HG02885 (cell line): ENCODE data around the gene GNMT.
A peak's percentile ranks its signal among the peaks of the same experiment; 100 is the strongest.

Experiments
- ATAC-seq: cut with Tn5 transposase; IDR thresholded peaks from one replicate; pipeline ENCODE4 v1.9.1; 2021; ENCODE audit warnings: mild to moderate bottlenecking; ENCODE audit not compliant: unreplicated experiment, poor library complexity

GNMT gene

DNA sequence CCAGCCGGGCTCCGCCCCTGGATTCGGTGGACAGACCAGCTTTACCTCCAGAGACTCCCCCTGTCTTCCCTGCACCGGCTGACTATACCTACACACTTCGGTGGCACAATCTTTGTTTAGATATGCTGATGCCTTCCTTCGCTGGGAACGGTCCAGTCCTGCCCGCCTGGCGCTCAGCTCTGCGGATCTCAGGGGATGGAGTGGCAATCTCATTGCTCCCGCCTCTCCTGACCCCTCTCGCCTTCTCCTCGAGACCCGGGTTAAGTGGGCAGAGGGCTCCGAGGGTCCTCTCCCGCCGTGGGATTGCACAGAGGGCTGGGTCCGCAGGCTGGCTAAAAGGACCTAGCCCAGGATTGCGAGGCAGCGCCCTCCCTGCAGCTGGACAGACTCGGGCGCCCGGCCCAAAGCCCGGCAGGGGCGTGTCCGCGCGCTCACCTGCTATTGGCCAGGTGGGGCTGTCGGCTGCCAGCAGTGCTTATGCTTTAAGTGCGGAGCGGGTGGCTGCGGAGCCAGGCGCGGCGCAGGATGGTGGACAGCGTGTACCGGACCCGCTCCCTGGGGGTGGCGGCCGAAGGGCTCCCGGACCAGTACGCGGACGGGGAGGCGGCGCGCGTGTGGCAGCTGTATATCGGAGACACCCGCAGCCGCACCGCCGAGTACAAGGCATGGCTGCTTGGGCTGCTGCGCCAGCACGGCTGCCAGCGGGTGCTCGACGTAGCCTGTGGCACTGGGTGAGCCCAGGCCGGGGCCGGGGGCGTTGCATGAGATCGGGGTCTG, at the start of gene GNMT:
TSS of gene GNMT (plus strand) at position 512 of the 777 bp plus-strand sequence. CDS start at position 526, 14 bp downstream.
- ATAC-seq = no peak

DNA sequence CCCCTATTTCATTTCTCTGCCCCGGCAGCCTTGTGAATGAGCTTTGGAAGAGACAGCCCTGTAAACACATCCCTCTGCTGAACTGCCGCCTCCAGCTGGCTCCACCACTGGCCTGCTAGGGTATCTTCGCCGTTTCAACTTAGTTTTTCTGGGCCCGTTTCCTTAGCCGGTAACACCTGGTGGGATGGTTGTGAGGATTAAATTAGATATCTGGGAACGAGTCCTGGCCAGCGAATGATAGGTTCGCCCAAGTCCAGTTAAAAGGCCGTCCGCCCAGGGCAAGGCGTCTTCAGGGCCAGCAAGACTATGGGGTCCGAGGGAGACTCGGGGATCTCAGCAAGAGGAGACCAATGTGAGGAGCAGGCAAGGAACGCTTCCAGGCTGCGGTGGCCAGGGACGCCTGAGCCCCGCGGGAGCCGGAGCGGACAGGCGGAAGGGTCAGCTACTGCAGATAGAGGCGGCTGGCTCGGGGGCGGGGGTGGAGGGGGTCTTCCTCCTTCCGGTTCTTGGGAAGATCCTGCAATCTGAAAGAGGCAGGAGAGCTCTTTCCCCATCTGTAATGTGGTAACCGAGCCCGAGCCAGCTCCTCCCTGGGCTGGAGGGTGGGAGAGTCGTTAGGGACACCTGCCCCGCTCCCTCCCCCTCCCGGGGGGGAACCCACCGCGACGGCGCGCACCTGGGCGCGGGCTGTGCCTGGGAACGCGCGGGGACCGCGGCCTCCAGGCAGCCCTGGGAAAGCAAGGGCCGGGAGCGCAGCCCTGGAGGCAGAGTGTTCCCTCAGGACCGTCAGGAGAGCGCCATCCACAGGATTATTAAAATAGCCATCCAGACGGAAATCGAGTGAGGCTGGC, 49.2 kb upstream of the GNMT start:
- no peak for ATAC-seq

DNA sequence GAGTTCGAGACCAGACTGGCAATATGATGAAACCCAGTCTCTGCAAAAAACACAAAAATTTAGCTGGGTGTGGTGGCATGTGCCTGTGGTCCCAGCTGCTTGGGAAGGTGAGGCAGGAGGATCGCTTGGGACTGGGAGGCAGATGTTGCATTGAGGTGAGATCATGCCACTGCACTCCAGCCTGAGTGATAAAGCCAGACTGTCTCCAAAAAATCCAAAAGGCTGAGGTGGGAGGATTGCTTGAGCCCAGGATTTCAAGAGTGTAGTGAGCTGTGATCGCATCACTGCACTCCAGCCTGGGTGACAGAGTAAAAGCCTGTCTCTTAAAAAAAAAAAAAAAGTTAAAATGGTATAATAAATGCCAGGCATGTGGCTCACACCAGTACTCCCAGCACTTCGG, 46.0 kb upstream of the GNMT start:
- ATAC-seq = no peak

- no peak for ATAC-seq
Observed at GRCh38 chr6:42915732-42916131, 44.8 kb upstream of the GNMT start, which contains the start of gene PTCRA. Gene PTCRA (plus strand): TSS chr6:42916053. CDS start chr6:42916070, 17 bp downstream.

- ATAC-seq = no peak
Observed at GRCh38 chr6:42916288-42916687, 44.3 kb upstream of the GNMT start.

DNA sequence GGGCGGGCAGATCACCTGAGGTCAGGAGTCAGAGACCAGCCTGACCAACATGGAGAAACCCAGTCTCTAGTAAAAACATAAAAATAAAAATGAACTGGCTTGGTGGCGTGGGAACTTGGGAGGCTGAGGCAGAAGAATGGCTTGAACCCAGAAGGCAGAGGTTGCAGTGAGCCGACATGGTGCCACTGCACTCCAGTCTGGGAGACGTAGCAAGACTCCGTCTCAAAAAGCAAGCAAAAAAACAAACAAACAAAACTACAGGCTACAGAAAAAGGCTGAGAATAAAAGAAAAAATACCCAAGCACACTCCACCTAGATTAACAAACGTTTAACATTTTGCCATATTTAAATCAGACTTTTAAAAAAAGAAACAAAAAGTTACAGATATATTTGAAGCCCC, 38.8 kb upstream of the GNMT start:
- ATAC-seq = no peak

GRCh38 chr6:42923666-42924065, 36.9 kb upstream of the GNMT start:
- ATAC-seq = no peak

DNA sequence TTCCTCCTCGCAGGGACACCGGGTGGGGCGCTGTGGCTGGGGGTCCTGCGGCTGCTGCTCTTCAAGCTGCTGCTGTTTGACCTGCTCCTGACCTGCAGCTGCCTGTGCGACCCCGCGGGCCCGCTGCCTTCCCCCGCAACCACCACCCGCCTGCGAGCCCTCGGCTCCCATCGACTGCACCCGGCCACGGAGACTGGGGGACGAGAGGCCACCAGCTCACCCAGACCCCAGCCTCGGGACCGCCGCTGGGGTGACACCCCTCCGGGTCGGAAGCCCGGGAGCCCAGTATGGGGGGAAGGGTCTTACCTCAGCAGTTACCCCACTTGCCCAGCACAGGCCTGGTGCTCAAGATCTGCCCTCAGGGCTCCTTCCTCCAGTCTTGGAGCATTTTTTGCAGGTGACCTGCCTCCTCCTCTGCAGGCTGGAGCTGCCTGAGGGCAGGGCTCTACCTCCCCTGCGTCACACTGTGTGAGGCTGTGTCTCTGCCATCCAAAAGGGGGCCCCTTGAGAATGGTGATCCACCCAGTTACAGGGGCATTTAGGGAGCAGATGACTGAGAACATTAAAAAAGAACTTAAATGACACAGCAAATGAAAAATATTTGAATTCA, 35.2 kb upstream of the GNMT start:
- no peak for ATAC-seq

- ATAC-seq = peak; percentile 72
Observed at GRCh38 chr6:42928986-42929820, 31.4 kb upstream of the GNMT start, which contains the start of gene CNPY3. Gene CNPY3 (plus strand): TSS chr6:42929480. CDS start chr6:42929571, 91 bp downstream.

GRCh38 chr6:42929821-42930360, 30.7 kb upstream of the GNMT start:
- ATAC-seq = peak; percentile 61

DNA sequence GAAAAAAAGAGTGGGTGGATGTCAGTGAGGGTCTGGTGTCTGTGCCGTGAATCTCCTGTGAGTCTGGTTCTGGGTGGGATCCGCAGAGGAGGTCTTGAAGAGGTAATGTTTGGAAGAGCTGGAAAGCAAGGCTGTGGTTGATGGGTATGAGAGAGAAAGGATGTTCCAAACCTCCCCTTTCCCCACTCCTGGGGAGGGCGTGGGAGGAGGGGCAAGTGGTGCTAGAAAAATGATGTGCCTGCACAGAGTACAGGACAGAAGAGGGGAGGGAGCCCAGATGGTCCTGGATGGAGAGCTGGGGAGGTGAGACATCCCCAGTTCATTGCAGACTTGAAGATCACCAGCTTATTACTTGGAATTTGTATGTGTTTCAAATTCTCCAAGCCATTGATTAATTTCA, 28.1 kb upstream of the GNMT start:
- no peak for ATAC-seq

- ATAC-seq = no peak
Observed at GRCh38 chr6:42933205-42933604, 27.3 kb upstream of the GNMT start.

DNA sequence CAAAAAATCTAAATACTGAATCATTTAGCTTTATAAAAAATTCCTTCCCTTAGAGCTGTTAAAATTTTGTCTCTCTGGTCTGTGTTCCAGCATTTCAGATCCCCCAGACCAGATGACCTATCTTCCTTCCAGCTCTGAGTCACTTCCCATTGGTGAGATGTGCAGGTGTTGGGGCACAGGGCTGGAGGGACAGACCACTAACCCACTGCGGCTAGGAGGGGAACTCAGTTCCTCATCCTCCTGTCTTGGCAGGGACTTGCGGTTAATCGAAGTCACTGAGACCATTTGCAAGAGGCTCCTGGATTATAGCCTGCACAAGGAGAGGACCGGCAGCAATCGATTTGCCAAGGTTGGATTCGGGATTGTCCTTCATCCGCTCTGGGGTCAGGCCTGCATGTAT, 25.2 kb upstream of the GNMT start:
- ATAC-seq = no peak

DNA sequence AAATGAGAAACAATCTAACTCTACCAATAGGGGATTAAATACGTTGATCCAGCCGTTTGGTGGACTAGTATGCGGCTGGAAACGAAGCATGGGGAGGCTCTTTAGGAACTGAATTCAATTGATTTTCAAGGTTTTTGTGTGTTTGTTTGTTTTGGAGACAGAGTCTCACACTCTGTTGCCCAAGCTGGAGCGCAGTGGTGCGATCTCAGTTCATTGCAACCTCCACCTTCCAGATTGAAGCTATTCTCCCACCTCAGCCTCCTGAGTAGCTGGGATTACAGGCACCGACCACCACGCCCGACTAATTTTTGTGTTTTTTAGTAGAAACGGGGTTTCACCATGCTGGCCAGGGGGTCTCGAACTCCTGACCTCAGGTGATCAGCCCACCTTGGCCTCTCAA, 24.2 kb upstream of the GNMT start:
- no peak for ATAC-seq

- no peak for ATAC-seq
Observed at GRCh38 chr6:42937548-42938427, 22.8 kb upstream of the GNMT start.

DNA sequence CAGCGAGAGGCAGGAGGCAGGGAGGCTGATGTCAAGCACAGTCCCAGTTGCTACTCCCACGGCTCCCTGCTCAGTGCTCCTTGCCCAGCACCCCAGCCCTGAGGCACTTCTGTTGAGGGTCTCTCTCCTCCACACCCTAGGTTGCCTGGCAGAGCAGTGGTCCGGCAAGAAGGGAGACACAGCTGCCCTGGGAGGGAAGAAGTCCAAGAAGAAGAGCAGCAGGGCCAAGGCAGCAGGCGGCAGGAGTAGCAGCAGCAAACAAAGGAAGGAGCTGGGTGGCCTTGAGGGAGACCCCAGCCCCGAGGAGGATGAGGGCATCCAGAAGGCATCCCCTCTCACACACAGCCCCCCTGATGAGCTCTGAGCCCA, 22.1 kb upstream of the GNMT start:
- no peak for ATAC-seq

- no peak for ATAC-seq
Observed at GRCh38 chr6:42938987-42939809, 21.4 kb upstream of the GNMT start.

GRCh38 chr6:42939810-42940167, 20.8 kb upstream of the GNMT start:
- ATAC-seq = no peak
